Measurements from ENCODE around the gene REEP5. TPM values are rescaled to one million over a fixed set of nuclear protein-coding genes. Genes with fewer than 3 reads are reported as not detected.

Gene REEP5
- total and polyA plus RNA-seq, 2 of the 13 experiments (the other 11 are each of a cell fraction or from before 2014, with no cell fraction given) = 49.4 to 239 TPM

DNA sequence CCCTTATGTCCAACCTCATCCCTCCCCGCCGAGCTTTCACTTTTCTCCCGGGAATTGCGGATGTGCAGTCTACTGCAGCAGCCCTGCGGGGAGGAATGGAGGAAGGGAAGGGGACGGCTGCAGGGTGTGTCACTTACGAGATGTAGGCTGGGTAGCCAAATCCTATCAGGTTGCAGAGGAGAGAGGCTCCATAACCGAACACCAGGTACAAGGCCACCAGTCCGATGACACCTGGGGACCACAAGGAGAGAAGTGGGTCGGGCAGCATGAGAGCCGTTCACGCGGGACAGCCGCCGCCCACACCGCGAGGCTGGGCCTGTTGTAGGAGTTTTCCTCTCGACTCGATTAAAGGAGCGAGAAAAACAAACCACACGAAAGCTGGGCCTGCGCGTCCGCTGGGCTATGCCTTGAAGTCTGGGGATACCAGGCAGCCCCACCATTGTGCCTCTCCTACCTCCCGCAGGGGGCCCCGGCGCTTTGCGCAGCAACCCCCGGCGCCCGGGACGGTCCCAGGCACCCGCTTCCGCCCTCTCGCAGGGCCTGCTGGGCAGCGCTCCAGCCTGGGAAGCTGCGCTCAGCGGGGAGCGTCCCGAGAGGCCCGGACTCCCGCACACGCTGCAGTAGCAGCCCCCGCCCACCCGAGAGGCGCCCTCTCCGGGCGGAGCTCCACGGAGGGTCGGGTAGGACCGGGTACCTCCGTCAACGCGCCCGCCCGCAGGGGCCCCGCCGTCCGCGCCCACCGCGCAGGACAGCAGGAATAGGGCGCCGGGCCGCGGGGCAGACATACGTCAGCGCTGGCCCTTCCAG lies 798 bp downstream of the REEP5 start (continued):
- TF ChIP-seq, protein P1, sequence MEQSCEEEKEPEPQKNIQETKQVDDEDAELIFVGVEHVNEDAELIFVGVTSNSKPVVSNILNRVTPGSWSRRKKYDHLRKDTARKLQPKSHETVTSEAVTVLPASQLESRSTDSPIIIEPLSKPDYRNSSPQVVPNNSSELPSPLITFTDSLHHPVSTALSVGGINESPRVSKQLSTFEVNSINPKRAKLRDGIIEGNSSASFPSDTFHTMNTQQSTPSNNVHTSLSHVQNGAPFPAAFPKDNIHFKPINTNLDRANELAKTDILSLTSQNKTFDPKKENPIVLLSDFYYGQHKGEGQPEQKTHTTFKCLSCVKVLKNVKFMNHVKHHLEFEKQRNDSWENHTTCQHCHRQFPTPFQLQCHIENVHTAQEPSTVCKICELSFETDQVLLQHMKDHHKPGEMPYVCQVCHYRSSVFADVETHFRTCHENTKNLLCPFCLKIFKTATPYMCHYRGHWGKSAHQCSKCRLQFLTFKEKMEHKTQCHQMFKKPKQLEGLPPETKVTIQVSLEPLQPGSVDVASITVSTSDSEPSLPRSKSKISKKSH (CRISPR knock-in tag; IDR thresholded peaks at IDR 0.05; ENCODE audit: borderline replicate concordance) = no peak
- TF ChIP-seq ZNF616 (CRISPR knock-in tag; IDR thresholded peaks at IDR 0.05; ENCODE audit: low read depth) = no peak
- no peak for TF ChIP-seq ZNF530 (CRISPR knock-in tag; IDR thresholded peaks at IDR 0.05; ENCODE audit: low read depth)
- TF ChIP-seq ZKSCAN1 (IDR thresholded peaks at IDR 0.05; ENCODE audit: low read length) = no peak
- no peak for TF ChIP-seq KDM1A (CRISPR knock-in tag; IDR thresholded peaks at IDR 0.05)
- no peak for TF ChIP-seq DNMT1 (CRISPR knock-in tag; IDR thresholded peaks at IDR 0.05)
- TF ChIP-seq, protein P2, sequence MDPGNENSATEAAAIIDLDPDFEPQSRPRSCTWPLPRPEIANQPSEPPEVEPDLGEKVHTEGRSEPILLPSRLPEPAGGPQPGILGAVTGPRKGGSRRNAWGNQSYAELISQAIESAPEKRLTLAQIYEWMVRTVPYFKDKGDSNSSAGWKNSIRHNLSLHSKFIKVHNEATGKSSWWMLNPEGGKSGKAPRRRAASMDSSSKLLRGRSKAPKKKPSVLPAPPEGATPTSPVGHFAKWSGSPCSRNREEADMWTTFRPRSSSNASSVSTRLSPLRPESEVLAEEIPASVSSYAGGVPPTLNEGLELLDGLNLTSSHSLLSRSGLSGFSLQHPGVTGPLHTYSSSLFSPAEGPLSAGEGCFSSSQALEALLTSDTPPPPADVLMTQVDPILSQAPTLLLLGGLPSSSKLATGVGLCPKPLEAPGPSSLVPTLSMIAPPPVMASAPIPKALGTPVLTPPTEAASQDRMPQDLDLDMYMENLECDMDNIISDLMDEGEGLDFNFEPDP (CRISPR knock-in tag; conservative IDR thresholded peaks at IDR 0.05) = no peak
- no peak for TF ChIP-seq BRD4 (CRISPR knock-in tag; IDR thresholded peaks at IDR 0.05)
- no peak for TF ChIP-seq DPF2 (CRISPR knock-in tag; IDR thresholded peaks at IDR 0.05; ENCODE audit: borderline replicate concordance, low read depth)
- no peak; the same call in 1 of the 2 replicates for TF ChIP-seq ZC3H13 (CRISPR knock-in tag; IDR thresholded peaks at IDR 0.05)
- no peak for TF ChIP-seq CREB1 (IDR thresholded peaks at IDR 0.05)
- no peak for TF ChIP-seq CREB1 (CRISPR knock-in tag; IDR thresholded peaks at IDR 0.05)
- peak; percentile 35; the same call in 1 of the 2 replicates for TF ChIP-seq SP4 (CRISPR knock-in tag; IDR thresholded peaks at IDR 0.05)
- TF ChIP-seq ZNF598 (CRISPR knock-in tag; IDR thresholded peaks at IDR 0.05; ENCODE audit: borderline replicate concordance) = peak; percentile 34; the same call in 1 of the 2 replicates
- TF ChIP-seq MED8 (CRISPR knock-in tag; IDR thresholded peaks at IDR 0.05; ENCODE audit: insufficient replicate concordance) = no peak
- TF ChIP-seq, protein P3, sequence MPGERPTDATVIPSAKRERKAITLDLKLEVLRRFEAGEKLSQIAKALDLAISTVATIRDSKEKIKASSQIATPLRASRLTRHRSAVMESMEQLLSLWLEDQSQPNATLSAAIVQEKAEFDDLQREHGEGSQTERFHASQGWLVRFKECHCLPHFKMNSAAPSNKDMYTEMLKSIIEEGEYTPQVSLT (CRISPR knock-in tag; IDR thresholded peaks at IDR 0.05; ENCODE audit: borderline replicate concordance, low read depth) = no peak
- no peak; the same call in 1 of the 2 replicates for TF ChIP-seq ZNF570 (CRISPR knock-in tag; IDR thresholded peaks at IDR 0.05; ENCODE audit: borderline replicate concordance)
- no peak; the same call in none of the 2 replicates for TF ChIP-seq ZNF619 (CRISPR knock-in tag; IDR thresholded peaks at IDR 0.05)
- TF ChIP-seq POLR2AphosphoS5 (IDR thresholded peaks at IDR 0.05; ENCODE audit: low read depth, low read length) = no peak
- TF ChIP-seq, protein P4, sequence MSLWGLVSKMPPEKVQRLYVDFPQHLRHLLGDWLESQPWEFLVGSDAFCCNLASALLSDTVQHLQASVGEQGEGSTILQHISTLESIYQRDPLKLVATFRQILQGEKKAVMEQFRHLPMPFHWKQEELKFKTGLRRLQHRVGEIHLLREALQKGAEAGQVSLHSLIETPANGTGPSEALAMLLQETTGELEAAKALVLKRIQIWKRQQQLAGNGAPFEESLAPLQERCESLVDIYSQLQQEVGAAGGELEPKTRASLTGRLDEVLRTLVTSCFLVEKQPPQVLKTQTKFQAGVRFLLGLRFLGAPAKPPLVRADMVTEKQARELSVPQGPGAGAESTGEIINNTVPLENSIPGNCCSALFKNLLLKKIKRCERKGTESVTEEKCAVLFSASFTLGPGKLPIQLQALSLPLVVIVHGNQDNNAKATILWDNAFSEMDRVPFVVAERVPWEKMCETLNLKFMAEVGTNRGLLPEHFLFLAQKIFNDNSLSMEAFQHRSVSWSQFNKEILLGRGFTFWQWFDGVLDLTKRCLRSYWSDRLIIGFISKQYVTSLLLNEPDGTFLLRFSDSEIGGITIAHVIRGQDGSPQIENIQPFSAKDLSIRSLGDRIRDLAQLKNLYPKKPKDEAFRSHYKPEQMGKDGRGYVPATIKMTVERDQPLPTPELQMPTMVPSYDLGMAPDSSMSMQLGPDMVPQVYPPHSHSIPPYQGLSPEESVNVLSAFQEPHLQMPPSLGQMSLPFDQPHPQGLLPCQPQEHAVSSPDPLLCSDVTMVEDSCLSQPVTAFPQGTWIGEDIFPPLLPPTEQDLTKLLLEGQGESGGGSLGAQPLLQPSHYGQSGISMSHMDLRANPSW (CRISPR knock-in tag; IDR thresholded peaks at IDR 0.05; ENCODE audit: borderline replicate concordance) = no peak; the same call in 1 of the 2 replicates
- TF ChIP-seq, protein P5, sequence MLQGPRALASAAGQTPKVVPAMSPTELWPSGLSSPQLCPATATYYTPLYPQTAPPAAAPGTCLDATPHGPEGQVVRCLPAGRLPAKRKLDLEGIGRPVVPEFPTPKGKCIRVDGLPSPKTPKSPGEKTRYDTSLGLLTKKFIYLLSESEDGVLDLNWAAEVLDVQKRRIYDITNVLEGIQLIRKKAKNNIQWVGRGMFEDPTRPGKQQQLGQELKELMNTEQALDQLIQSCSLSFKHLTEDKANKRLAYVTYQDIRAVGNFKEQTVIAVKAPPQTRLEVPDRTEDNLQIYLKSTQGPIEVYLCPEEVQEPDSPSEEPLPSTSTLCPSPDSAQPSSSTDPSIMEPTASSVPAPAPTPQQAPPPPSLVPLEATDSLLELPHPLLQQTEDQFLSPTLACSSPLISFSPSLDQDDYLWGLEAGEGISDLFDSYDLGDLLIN (CRISPR knock-in tag; IDR thresholded peaks at IDR 0.05; ENCODE audit: borderline replicate concordance) = no peak
- TF ChIP-seq MED13 (CRISPR knock-in tag; IDR thresholded peaks at IDR 0.05) = 0 out of 2 replicates have a peak, but pooled peaks have one; percentile 24
- no peak for TF ChIP-seq ZSCAN20 (CRISPR knock-in tag; IDR thresholded peaks at IDR 0.05; ENCODE audit: borderline replicate concordance)
